ENCODE results near the gene ADAMTS17. TPM values are rescaled to one million over a fixed set of nuclear protein-coding genes. Genes with fewer than 3 reads are reported as not detected.

Gene ADAMTS17
- total RNA-seq, 2 experiments from 2014 or later = 0.81 to 1.0 TPM

DNA sequence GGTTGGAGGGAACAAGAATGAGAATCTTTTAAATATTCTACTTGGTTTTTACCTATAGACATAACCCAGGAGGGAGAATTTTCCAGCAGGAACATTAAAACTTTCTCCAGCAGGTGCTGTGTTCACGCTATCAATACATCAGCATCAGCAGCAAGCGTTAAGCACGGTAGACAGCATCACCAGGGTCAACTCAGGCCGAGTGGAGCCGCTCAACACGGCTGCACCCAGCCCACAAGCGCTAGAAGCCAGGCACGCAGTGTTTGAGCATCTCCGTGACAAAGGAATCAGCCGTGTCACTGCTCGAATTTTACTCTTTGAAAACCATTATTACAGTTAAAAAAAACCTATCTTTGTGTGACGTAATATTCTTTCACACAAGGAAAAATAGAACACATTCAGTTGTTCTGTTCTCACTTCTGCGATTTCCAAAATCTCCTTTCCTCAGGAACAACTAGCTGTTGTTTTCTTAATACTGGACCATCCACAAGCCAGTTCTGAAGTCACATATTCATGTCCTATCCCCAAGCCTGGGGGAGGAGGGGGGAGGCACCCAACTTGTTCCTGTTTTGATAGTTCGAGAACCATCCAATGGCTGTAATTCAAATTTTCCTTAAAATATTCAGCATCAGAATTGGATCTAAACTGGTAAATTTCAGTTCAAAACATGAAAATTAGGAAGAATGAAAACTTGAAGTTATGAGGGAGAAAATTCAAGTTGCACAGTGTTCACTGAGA, 77.9 kb downstream of the ADAMTS17 start:
- intact Hi-C loops (cut with micrococcal nuclease) = no loop called here
- Mint-ChIP-seq H3K36me3 (ENCODE audit: low read depth) (peaks cover 3% of the 10 kb centered on the region), H3K27ac (no peak overlapping the region), H3K9me3 (no peaks in the 10 kb centered on the region), H3K4me1 (ENCODE audit: low read depth) (no peaks in the 10 kb centered on the region), H3K27me3 (ENCODE audit: low read depth) (no peaks in the 10 kb centered on the region), H3K4me3 (no peak overlapping the region)
- no peak for DNase-seq
- CTCF ChIA-PET = interaction anchor here (0.6 kb wide), 1 partner anchor 94 kb away, joined by 4 read pairs; no protein-coding TSS in a partner anchor

DNA sequence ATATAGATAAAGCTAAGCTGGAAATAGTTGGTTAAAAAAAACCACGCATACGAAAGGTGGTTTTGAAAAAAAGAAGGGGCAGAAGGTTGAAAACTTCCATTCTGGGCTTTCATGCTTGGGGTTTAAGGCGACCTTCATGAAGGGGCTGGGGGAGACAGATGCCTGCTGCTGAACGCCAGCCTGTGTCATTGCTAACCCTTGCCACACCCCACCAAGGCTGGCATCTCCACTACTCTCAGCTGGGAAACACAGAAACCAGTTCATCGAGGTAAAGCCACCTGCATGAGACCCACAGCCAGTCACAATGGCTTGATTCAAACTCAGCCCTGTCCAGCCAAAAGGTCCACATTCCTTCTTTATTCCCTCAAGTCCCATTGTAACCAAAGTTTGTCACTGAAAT, 78.7 kb downstream of the ADAMTS17 start:
- Mint-ChIP-seq H3K4me3 (no peak overlapping the region), H3K36me3 (ENCODE audit: low read depth) (peaks cover 3% of the 10 kb centered on the region), H3K9me3 (no peaks in the 10 kb centered on the region), H3K27me3 (ENCODE audit: low read depth) (no peaks in the 10 kb centered on the region), H3K4me1 (ENCODE audit: low read depth) (no peaks in the 10 kb centered on the region), H3K27ac (no peak overlapping the region)
- intact Hi-C loops (cut with micrococcal nuclease) = no loop called here
- CTCF ChIA-PET = no interaction called here
- no peak for DNase-seq

DNA sequence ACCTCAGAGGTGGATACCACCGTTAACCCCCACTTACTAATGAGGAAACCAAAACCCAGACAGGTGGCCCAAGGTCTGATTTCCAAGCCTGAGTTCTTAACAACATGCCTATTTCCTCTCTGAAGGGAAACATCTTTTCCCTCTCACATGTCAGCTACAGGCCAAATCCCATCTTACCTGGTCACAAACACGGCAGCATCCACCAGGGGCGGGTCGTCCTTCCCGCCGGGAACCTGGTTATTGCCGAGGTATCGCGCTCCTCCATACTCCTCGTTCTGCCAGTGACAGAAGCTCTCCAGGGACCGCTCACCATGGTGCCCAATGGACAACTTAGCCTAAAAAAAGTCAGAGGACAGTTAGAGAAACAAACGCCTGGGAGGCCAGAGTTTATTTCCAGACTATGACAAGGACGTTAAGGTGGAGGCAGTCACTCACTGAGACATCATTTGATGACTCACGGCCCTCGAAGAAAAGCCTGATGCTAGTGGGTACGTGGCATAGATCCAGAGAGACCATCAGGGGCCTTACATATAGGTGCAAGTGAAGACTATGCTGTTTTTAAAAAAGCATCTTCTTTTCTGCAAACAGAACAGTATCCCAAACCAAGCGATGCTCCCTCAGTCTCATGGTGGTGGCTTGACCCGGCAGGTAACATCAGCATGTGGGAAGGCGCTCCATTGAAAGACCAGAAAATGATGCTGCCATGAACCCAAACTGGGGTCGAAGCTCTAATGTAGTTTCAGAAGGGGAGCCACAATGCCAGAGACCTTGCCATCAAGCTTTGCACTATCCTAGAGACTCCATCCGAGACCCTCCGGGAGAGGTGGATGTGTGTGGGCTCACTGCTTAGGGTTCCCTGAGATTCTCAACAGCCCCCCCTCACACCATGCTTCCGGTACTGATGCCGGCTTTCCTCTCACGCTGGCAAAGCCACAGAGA, 80.2 kb downstream of the ADAMTS17 start:
- DNase-seq = no peak
- no peaks in the 10 kb centered on the region for H3K27me3 Mint-ChIP-seq (ENCODE audit: low read depth)
- peaks cover 9% of the 10 kb centered on the region for H3K36me3 Mint-ChIP-seq (ENCODE audit: low read depth)
- no peak overlapping the region for H3K4me3 Mint-ChIP-seq
- H3K27ac Mint-ChIP-seq = no peak overlapping the region
- H3K4me1 Mint-ChIP-seq (ENCODE audit: low read depth) = no peaks in the 10 kb centered on the region
- H3K9me3 Mint-ChIP-seq = no peaks in the 10 kb centered on the region
- intact Hi-C loops (cut with micrococcal nuclease) = no loop called here
- CTCF ChIA-PET = interaction anchor here (1.5 kb wide), 1 partner anchor 10 kb away, joined by 3 read pairs; no protein-coding TSS in a partner anchor

DNA sequence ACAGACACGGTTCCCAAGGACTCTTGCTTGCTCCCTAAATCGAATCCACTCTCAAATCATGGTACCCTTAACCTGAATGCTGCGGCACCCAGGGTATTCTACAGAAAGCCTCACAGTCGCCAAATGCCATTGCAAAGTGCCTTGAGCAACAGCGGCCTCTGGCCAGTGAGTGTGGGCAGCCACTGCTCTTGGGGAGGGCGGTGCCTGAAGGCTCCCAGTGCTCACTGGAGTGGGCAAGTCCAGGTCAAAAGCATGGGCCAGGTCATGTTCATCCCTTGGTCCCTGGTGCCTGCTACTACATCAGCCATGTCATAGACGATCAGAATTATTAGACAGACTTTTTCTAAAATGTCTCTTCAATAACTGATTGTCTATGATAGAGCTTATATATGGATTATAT, 82.5 kb downstream of the ADAMTS17 start:
- intact Hi-C loops (cut with micrococcal nuclease) = no loop called here
- no peak overlapping the region for H3K4me3 Mint-ChIP-seq
- DNase-seq = no peak
- no peak overlapping the region for H3K27ac Mint-ChIP-seq
- no peaks in the 10 kb centered on the region for H3K9me3 Mint-ChIP-seq
- CTCF ChIA-PET = no interaction called here
- H3K4me1 Mint-ChIP-seq (ENCODE audit: low read depth) = no peaks in the 10 kb centered on the region
- H3K36me3 Mint-ChIP-seq (ENCODE audit: low read depth) = peaks cover 9% of the 10 kb centered on the region
- no peaks in the 10 kb centered on the region for H3K27me3 Mint-ChIP-seq (ENCODE audit: low read depth)

DNA sequence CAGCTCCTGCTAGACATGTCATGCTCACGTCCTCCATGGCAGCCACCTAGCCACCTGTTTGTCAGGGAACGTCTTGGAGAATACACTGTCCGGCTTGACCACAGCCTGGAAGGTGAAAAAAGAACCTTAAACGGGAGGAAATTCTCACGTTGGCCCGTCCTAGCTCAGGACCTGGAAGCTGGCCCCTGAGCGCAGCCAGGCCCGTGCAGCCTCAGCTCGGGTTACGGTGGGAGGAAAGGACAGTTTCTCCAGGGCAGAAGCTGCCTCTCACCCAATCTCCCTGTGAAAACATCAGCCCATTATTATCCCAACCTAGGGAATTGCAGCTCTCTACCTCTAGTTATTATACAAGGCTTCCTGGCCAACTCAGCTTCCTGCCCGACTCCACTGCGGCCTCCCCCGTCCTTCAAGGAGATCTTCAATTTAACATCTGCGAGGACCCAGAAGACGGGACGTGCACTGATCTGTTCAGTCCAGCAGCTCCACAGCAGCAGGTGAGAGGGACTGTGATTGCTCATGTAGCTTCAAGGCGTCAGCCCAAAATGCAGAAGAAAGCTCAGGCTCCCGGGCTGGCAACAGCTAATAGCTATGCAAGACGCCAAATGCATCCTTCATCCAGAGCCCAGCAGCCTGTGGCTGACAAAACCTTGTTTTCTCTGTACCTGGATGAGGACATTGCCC, 84.7 kb downstream of the ADAMTS17 start:
- Mint-ChIP-seq H3K27me3 (ENCODE audit: low read depth) (no peaks in the 10 kb centered on the region), H3K4me3 (no peak overlapping the region), H3K36me3 (ENCODE audit: low read depth) (peaks cover 9% of the 10 kb centered on the region), H3K4me1 (ENCODE audit: low read depth) (no peaks in the 10 kb centered on the region), H3K9me3 (no peaks in the 10 kb centered on the region), H3K27ac (no peak overlapping the region)
- no peak for DNase-seq
- CTCF ChIA-PET = no interaction called here
- intact Hi-C loops (cut with micrococcal nuclease) = no loop called here

DNA sequence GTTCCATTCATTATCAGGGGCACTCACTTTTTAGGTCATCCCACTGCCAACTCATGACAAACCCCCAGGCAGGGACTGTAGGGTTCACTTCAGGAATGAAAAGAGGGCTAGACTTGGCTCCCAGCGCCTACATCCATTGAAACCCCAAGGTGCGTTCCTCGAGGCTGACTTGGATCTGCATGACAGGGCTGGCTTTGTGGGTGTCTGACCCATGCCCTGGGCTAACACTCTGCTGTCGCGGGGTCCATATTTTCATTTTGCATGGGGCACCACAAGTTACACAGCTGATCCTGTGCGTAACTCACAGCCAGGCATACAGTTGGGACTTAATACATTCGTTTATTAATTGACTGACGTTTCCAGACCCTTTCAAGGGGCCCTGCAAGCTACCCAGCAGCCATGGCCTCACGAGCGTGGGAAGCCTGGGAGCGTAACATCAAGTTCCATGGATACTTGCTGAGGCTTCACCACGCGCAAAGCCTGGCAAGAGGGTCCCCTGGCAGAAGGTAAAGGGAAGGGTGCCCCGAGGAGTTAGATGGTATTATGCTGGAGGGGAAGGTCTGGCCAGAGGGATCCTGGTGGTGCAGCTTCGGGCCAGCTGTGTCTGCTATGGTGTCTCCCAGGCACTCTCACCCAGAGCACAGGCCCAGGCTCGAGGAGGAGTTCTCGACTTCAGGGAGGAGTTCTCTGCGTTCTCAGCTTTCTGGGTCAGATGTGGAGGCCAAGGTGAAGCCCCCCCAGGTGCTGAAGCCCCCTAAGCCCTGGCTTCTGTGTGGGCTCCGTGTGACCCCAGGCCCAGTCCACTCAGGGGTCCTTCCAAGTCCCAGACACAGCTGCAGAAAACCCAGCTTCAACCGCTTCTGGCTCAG, 85.4 kb downstream of the ADAMTS17 start:
- Mint-ChIP-seq H3K36me3 (ENCODE audit: low read depth) (peaks cover 7% of the 10 kb centered on the region), H3K9me3 (no peaks in the 10 kb centered on the region), H3K27me3 (ENCODE audit: low read depth) (no peaks in the 10 kb centered on the region), H3K4me1 (ENCODE audit: low read depth) (no peaks in the 10 kb centered on the region), H3K4me3 (no peak overlapping the region), H3K27ac (no peak overlapping the region)
- CTCF ChIA-PET = no interaction called here
- intact Hi-C loops (cut with micrococcal nuclease) = no loop called here
- DNase-seq = no peak

DNA sequence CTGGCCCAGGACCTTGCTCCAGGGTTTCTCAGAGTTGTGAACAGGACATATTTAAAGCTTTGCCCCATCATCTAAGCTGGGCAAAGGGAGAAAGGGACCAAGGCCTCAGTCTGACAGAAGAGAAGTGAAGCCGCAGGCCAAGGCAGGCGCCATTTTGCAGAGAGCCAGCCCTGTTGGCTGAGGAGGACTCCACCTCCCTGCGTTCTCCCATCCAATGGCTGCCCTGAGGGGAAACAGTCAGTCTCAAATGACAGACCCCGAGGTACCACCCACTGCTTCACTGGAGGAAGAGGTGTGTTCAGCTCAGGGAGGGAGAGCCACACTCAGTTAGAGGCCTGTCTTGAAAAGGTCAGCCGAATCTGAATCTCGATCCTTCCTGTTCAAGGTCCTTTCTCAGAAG, 86.1 kb downstream of the ADAMTS17 start:
- H3K36me3 Mint-ChIP-seq (ENCODE audit: low read depth) = peaks cover 5% of the 10 kb centered on the region
- H3K4me1 Mint-ChIP-seq (ENCODE audit: low read depth) = no peaks in the 10 kb centered on the region
- H3K4me3 Mint-ChIP-seq = no peak overlapping the region
- H3K27ac Mint-ChIP-seq = no peak overlapping the region
- H3K27me3 Mint-ChIP-seq (ENCODE audit: low read depth) = no peaks in the 10 kb centered on the region
- CTCF ChIA-PET = no interaction called here
- intact Hi-C loops (cut with micrococcal nuclease) = no loop called here
- no peak for DNase-seq
- H3K9me3 Mint-ChIP-seq = no peaks in the 10 kb centered on the region

DNA sequence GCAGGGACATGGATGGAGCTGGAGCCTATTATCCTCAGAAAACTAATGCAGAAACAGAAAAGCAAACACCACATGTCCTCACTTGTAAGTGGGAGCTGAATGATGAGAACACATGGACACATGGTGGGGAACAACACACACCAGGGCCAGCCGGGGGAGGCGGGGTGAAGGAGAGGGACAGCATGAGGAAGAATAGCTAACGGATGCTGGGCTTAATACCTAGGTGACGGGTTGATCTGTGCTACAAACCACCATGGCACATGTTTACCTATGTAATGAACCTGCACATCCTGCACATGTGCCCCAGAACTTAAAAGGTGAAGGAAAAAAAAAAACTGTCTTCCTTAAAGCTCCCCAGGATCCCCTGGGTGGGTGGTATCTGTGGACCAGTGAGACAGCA, 87.1 kb downstream of the ADAMTS17 start:
- no peak overlapping the region for H3K27ac Mint-ChIP-seq
- no peak overlapping the region for H3K4me3 Mint-ChIP-seq
- no peak for DNase-seq
- H3K27me3 Mint-ChIP-seq (ENCODE audit: low read depth) = no peaks in the 10 kb centered on the region
- intact Hi-C loops (cut with micrococcal nuclease) = no loop called here
- peaks cover 5% of the 10 kb centered on the region for H3K36me3 Mint-ChIP-seq (ENCODE audit: low read depth)
- no peaks in the 10 kb centered on the region for H3K4me1 Mint-ChIP-seq (ENCODE audit: low read depth)
- no peaks in the 10 kb centered on the region for H3K9me3 Mint-ChIP-seq
- CTCF ChIA-PET = no interaction called here

DNA sequence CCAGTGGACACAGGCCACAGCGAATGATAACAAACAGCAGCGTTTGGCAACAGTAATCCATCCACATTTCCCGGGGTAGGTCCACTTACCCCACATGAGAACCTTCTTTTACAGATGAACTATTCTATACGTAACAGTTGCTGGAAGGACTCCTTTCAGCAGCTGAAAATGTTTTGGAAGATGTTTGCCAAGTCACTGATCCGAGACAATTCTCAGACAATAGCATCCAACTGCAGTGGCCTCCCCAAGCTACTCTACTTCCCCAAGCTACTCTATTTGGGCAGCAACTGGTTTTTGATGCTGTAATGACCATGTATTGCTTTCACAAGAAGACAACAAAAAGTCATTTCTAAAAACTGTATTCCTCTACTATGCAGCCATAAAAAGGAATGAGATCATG, 87.5 kb downstream of the ADAMTS17 start:
- intact Hi-C loops (cut with micrococcal nuclease) = no loop called here
- no peak overlapping the region for H3K27ac Mint-ChIP-seq
- CTCF ChIA-PET = no interaction called here
- peaks cover 5% of the 10 kb centered on the region for H3K36me3 Mint-ChIP-seq (ENCODE audit: low read depth)
- H3K4me3 Mint-ChIP-seq = no peak overlapping the region
- no peaks in the 10 kb centered on the region for H3K27me3 Mint-ChIP-seq (ENCODE audit: low read depth)
- no peak for DNase-seq
- H3K9me3 Mint-ChIP-seq = no peaks in the 10 kb centered on the region
- H3K4me1 Mint-ChIP-seq (ENCODE audit: low read depth) = no peaks in the 10 kb centered on the region

DNA sequence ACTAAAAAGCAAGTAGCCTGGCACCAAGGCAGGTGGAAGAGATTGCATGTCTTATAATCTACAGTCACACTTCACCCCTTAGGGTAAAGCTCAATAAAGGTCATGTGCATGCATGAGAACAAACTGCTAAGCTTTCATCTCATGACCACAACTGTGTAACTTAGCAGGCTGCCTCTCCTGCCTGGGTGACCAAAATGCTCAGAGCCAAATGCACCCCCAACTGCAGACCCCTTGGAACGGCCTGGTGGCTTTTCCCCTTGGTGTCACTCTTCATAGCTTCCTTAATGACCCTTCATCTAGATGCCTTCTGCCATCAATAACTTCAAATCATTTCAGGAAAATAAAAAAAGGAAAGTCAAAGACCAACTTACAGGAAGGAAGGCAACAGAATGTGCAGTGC, 88.1 kb downstream of the ADAMTS17 start:
- no peaks in the 10 kb centered on the region for H3K9me3 Mint-ChIP-seq
- intact Hi-C loops (cut with micrococcal nuclease) = no loop called here
- H3K27ac Mint-ChIP-seq = no peak overlapping the region
- no peak for DNase-seq
- H3K27me3 Mint-ChIP-seq (ENCODE audit: low read depth) = no peaks in the 10 kb centered on the region
- CTCF ChIA-PET = no interaction called here
- peaks cover 5% of the 10 kb centered on the region for H3K36me3 Mint-ChIP-seq (ENCODE audit: low read depth)
- no peaks in the 10 kb centered on the region for H3K4me1 Mint-ChIP-seq (ENCODE audit: low read depth)
- H3K4me3 Mint-ChIP-seq = no peak overlapping the region

DNA sequence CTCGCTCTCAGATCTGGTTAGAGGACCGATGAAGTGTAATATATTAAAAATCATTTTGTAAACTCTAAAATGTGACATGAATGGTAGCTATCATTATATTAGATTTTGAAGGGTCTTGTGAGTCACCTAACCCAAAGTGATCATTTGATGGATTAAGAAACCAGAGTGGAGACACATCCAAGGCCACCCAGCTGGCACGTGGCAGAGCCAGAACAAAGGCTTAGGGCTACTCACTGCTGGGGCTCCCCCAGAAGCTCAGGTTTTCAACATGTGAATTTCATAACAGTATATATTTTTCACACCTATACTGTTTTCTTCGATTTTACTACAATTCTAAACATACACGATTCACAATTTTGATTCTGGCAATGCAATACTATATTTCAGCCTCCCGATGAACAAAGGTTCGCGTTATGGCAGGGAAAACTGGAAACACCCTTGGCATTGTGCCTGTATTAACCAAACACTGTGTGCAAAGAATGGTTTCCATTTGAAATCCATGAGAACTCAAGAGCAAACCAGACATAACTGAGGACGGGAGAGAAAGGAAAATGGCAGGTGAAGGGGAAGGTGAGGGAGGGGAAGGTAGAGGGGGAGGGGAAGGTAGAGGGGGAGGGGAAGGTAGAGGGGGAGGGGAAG, 88.9 kb downstream of the ADAMTS17 start:
- H3K27me3 Mint-ChIP-seq (ENCODE audit: low read depth) = no peaks in the 10 kb centered on the region
- DNase-seq = no peak
- CTCF ChIA-PET = interaction anchor here (1.9 kb wide), 1 partner anchor 86 kb away, joined by 6 read pairs; no protein-coding TSS in a partner anchor
- intact Hi-C loops (cut with micrococcal nuclease) = no loop called here
- no peaks in the 10 kb centered on the region for H3K4me1 Mint-ChIP-seq (ENCODE audit: low read depth)
- H3K4me3 Mint-ChIP-seq = no peak overlapping the region
- peaks cover 4% of the 10 kb centered on the region for H3K36me3 Mint-ChIP-seq (ENCODE audit: low read depth)
- no peak overlapping the region for H3K27ac Mint-ChIP-seq
- no peaks in the 10 kb centered on the region for H3K9me3 Mint-ChIP-seq

Measured in activated naive CD4-positive, alpha-beta T cell treated with anti-CD3 and anti-CD28 coated beads for 36 hours (primary cell).